Measurements from ENCODE around the gene GLCE. TPM values are rescaled to one million over a fixed set of nuclear protein-coding genes. Genes with fewer than 3 reads are reported as not detected.

The GLCE gene
- total and polyA plus RNA-seq, 9 of the 15 experiments (the other 6 are each of a cell fraction or from before 2014, with no cell fraction given) = 4.6 to 12.3 (median 10.6) TPM

GRCh38 chr15:69206079-69206478, 45.6 kb downstream of the GLCE start (continued):
- TF ChIP-seq CREB3 (tag; conservative IDR thresholded peaks at IDR 0.05; ENCODE audit: low read depth) = no peak

- H2AFZ ChIP-seq (ENCODE audit: low read depth, low read length) = no peak overlapping the region
- H3K4me3 ChIP-seq = no peak overlapping the region
- WGBS (ENCODE audit: insufficient coverage, low coverage, missing lambda C conversion rate) = 13% methylated on average over 1 of the region's 1 CpG
- no peaks in the 10 kb centered on the region for H4K20me1 ChIP-seq (replicated peaks; ENCODE audit: control insufficient read depth, insufficient read depth, low read length)
- H3K4me2 ChIP-seq (ENCODE audit: insufficient read depth, low read length) = no peak overlapping the region
- no peak for FAIRE-seq
- no peaks in the 10 kb centered on the region for H3K27me3 ChIP-seq (ENCODE audit: control insufficient read depth in 2 of 2, insufficient read depth in 2 of 2, low read length in 2 of 2)
- DNase-seq (ENCODE audit: extremely low read depth in 1 of 4, low spot score in 3 of 4) = no peak
- H3K27ac ChIP-seq (ENCODE audit: extremely low read depth, low read depth, low read length) = no peak overlapping the region
- ATAC-seq = no peak
- H3K79me2 ChIP-seq (ENCODE audit: control insufficient read depth, insufficient read depth, low read length) = no peaks in the 10 kb centered on the region
- H3K9me1 ChIP-seq (ENCODE audit: control insufficient read depth, insufficient read depth, low read length) = no peaks in the 10 kb centered on the region
- no TSS peak for BruUV-seq (replicated peaks)
- in situ Hi-C loops (cut with MboI) (no loop called here), intact Hi-C loops (cut with micrococcal nuclease) (no loop called here)
- CTCF ChIA-PET (ENCODE audit: low intra/inter-chr PET ratio) = no interaction called here
- H3K36me3 ChIP-seq (ENCODE audit: control insufficient read depth, insufficient read depth, low read length) = no peaks in the 10 kb centered on the region
- POLR2A ChIA-PET = interaction anchor here (1.0 kb wide), 1 partner anchor 18 kb away, joined by 3 read pairs; no protein-coding TSS in a partner anchor
- H3K4me1 ChIP-seq (replicated peaks in 1 of 2; ENCODE audit: control insufficient read depth in 2 of 2, insufficient read depth in 2 of 2, low read length in 2 of 2) = no peaks in the 10 kb centered on the region
- H3K9ac ChIP-seq (ENCODE audit: insufficient read depth in 1 of 2, low read depth in 2 of 2, low read length in 2 of 2) = no peak overlapping the region
- H3K9me3 ChIP-seq (replicated peaks; ENCODE audit: control insufficient read depth, insufficient read depth, low read depth, low read length) = no peaks in the 10 kb centered on the region
- TF ChIP-seq RBM34 (IDR thresholded peaks at IDR 0.05; ENCODE audit: borderline replicate concordance, insufficient read depth, low read length) (no peak), NR2C1 (IDR thresholded peaks at IDR 0.05) (no peak), NR2C1 (tag; IDR thresholded peaks at IDR 0.05) (no peak), REST (IDR thresholded peaks at IDR 0.05; ENCODE audit: borderline replicate concordance) (no peak), REST (CRISPR knock-in tag; IDR thresholded peaks at IDR 0.05; ENCODE audit: low read depth) (no peak), ATF3 (IDR thresholded peaks at IDR 0.05) (no peak), ATF3 (CRISPR knock-in tag; conservative IDR thresholded peaks at IDR 0.05) (no peak), SIRT6 (IDR thresholded peaks at IDR 0.05; ENCODE audit: low read depth, low read length) (no peak), NR3C1 (CRISPR knock-in tag; IDR thresholded peaks at IDR 0.05) (no peak)
Observed at GRCh38 chr15:69209661-69210060, 49.2 kb downstream of the GLCE start.
